MM.1S (cell line): Measurements from ENCODE around the gene PARD3.

Source experiments
- CTCF ChIP-seq: fragments of 300-600 bp; sonication (generic); IDR thresholded peaks from 2 replicates; pipeline ENCODE4 v1.5.1; 2016; ENCODE audit warnings: antibody characterized with exemption, low read length, mixed read lengths
- EZH2 ChIP-seq: fragments of 300-600 bp; sonication (generic); optimal IDR thresholded peaks from 2 replicates; pipeline ENCODE3; 2017; ENCODE audit warnings: low read depth, mild to moderate bottlenecking, antibody characterized with exemption, low read length, mixed read lengths

GRCh38 chr10:34369120-34369519 lies 446.0 kb downstream of the PARD3 start:
- TF ChIP-seq CTCF, result no peak
- TF ChIP-seq EZH2, result no peak
